Measurements from ENCODE around the gene CAMSAP2.

CAMSAP2 gene

DNA sequence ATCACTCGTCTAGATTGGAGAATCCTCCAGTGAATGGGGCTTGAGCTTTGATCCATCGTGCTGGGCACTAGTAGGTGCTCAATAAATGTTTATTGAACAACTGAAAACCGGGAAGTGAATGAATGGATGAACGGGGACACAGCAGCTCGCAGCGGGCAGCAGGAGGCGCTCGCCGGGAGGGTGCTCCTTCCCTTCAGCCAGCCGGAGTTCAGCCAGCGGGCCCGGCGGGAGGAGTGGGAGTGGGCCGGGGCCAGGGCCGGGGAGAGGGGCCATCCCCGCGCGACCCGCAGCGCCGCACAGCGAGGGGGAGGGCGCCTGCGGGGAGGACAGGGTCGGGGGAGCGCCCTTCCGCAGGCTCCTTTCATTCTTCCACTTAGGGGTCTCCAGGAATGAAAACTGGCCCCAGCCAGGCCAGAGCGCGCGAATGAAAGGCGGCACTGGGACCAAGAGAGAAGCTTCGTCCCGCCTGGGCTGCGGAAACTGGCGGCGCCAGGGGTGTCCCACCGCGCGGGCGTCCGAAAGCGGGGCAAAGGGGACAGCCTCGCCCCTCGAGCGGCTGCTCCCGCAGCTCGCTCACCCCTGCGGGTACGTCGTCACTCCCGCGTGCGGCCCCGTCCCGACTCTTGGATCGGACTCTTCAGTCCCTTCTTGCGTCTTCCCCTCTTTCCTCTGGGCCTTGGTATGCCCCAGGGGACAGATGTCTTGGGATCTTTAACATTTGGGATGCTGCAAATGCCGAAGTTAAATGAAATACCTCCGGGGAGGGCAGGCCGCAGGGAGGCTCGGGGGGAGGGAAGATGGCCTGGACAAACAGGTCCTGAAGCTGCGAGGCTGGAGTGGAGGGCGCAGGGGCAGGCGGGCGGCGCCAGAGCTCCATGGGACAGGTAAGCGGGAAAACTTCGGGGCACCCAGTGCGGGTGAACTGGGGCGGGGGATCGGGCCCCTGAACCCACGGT, 152.4 kb downstream of the CAMSAP2 start:
- Histone ChIP-seq H3K27me3 (ENCODE audit: insufficient read depth, poor library complexity, severe bottlenecking) (no peaks in the 10 kb centered on the region), H3K27ac (ENCODE audit: poor library complexity, severe bottlenecking) (peak overlapping the region; percentile 92), H3K4me3 (ENCODE audit: severe bottlenecking) (peak overlapping the region; percentile 51), H3K36me3 (ENCODE audit: low read depth) (no peaks in the 10 kb centered on the region), H3K4me1 (ENCODE audit: insufficient read depth, poor library complexity, severe bottlenecking) (peaks cover 28% of the 10 kb centered on the region), H3K9me3 (ENCODE audit: severe bottlenecking) (no peaks in the 10 kb centered on the region)
- TF ChIP-seq, protein P1, sequence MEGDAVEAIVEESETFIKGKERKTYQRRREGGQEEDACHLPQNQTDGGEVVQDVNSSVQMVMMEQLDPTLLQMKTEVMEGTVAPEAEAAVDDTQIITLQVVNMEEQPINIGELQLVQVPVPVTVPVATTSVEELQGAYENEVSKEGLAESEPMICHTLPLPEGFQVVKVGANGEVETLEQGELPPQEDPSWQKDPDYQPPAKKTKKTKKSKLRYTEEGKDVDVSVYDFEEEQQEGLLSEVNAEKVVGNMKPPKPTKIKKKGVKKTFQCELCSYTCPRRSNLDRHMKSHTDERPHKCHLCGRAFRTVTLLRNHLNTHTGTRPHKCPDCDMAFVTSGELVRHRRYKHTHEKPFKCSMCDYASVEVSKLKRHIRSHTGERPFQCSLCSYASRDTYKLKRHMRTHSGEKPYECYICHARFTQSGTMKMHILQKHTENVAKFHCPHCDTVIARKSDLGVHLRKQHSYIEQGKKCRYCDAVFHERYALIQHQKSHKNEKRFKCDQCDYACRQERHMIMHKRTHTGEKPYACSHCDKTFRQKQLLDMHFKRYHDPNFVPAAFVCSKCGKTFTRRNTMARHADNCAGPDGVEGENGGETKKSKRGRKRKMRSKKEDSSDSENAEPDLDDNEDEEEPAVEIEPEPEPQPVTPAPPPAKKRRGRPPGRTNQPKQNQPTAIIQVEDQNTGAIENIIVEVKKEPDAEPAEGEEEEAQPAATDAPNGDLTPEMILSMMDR (IDR thresholded peaks at IDR 0.05; ENCODE audit: poor library complexity, severe bottlenecking): peak; percentile 59
- peak; percentile 26 for ATAC-seq (ENCODE audit: low read depth)
- no peak for DNase-seq (ENCODE audit: low spot score)

DNA sequence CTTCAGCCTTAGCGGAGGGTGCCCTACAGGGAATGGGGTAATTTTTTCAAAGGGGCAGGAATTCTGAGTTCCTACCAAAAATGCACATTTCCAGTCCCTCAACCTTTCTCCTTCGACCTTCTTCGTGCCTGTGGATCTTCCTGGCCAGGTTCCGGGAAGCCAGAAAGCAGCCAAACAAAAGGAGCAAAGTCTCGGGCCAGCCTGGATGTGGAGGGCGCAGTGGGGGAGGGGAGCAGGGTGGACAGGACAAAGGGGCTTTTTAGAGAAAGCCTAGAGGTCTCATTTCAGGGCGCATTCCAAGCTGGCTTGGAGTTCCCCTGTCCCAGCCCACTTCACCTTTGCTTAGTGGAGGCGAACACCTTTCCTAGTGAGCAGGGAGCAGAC, 153.1 kb downstream of the CAMSAP2 start:
- no peaks in the 10 kb centered on the region for H3K9me3 ChIP-seq (ENCODE audit: severe bottlenecking)
- peak overlapping the region; percentile 51 for H3K4me3 ChIP-seq (ENCODE audit: severe bottlenecking)
- no peaks in the 10 kb centered on the region for H3K27me3 ChIP-seq (ENCODE audit: insufficient read depth, poor library complexity, severe bottlenecking)
- H3K27ac ChIP-seq (ENCODE audit: poor library complexity, severe bottlenecking): peak overlapping the region; percentile 92
- peaks cover 28% of the 10 kb centered on the region for H3K4me1 ChIP-seq (ENCODE audit: insufficient read depth, poor library complexity, severe bottlenecking)
- TF ChIP-seq, protein P1 (IDR thresholded peaks at IDR 0.05; ENCODE audit: poor library complexity, severe bottlenecking): no peak
- H3K36me3 ChIP-seq (ENCODE audit: low read depth): no peaks in the 10 kb centered on the region
- DNase-seq (ENCODE audit: low spot score) (no peak), ATAC-seq (ENCODE audit: low read depth) (no peak)

- H3K27me3 ChIP-seq (ENCODE audit: insufficient read depth, poor library complexity, severe bottlenecking): no peaks in the 10 kb centered on the region
- TF ChIP-seq, protein P1 (IDR thresholded peaks at IDR 0.05; ENCODE audit: poor library complexity, severe bottlenecking): no peak
- peaks cover 5% of the 10 kb centered on the region for H3K36me3 ChIP-seq (ENCODE audit: low read depth)
- H3K9me3 ChIP-seq (ENCODE audit: severe bottlenecking): no peaks in the 10 kb centered on the region
- DNase-seq (ENCODE audit: low spot score) (no peak), ATAC-seq (ENCODE audit: low read depth) (no peak)
- H3K4me3 ChIP-seq (ENCODE audit: severe bottlenecking): no peak overlapping the region
- H3K4me1 ChIP-seq (ENCODE audit: insufficient read depth, poor library complexity, severe bottlenecking): peaks cover 35% of the 10 kb centered on the region
- peak overlapping the region; percentile 92 for H3K27ac ChIP-seq (ENCODE audit: poor library complexity, severe bottlenecking)
Observed at GRCh38 chr1:200892546-200892945, 153.9 kb downstream of the CAMSAP2 start.

DNA sequence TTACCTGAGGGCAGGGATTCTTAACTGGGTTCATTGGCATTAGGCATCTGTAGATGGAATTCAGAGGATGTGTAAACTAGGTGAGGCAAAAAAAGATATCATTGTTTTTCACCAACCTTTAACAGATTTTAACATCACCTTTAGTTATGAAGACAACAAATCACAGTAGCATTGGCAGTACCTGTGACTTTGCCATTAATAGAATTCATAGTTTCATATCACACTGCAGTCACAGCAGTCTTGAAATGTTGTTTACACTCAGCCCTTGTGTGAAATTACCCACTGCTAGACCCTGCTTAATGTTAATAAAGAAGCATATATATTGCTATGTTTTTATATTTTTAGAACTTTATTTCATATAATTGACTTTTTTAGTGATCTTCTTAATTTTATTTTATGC, 154.3 kb downstream of the CAMSAP2 start:
- Histone ChIP-seq H3K36me3 (ENCODE audit: low read depth) (peaks cover 9% of the 10 kb centered on the region), H3K4me1 (ENCODE audit: insufficient read depth, poor library complexity, severe bottlenecking) (peaks cover 37% of the 10 kb centered on the region), H3K4me3 (ENCODE audit: severe bottlenecking) (no peak overlapping the region), H3K27me3 (ENCODE audit: insufficient read depth, poor library complexity, severe bottlenecking) (no peaks in the 10 kb centered on the region), H3K27ac (ENCODE audit: poor library complexity, severe bottlenecking) (peak overlapping the region; percentile 92), H3K9me3 (ENCODE audit: severe bottlenecking) (no peaks in the 10 kb centered on the region)
- ATAC-seq (ENCODE audit: low read depth) (no peak), DNase-seq (ENCODE audit: low spot score) (no peak)
- TF ChIP-seq, protein P1 (IDR thresholded peaks at IDR 0.05; ENCODE audit: poor library complexity, severe bottlenecking): no peak

Measured in RWPE2 (cell line).